Panc1 (cell line): ENCODE results near the gene SF3B1.

ENCODE experiments used
- CTCF ChIP-seq: fragments of 450-650 bp; IDR thresholded peaks from 2 replicates; pipeline ENCODE4 v1.5.1; 2017; ENCODE audit warnings: mild to moderate bottlenecking
- POLR2AphosphoS5 ChIP-seq: IDR thresholded peaks from 2 replicates; pipeline ENCODE4 v1.6.1; 2012; ENCODE audit warnings: mild to moderate bottlenecking, low read depth, low read length, moderate library complexity
- REST ChIP-seq, 2 experiments: IDR thresholded peaks; 2 replicates each; pipeline ENCODE4 v1.6.1; 2011 to 2012; ENCODE audit warnings: low read depth in 2 of 2, control low read depth in 1 of 2, low read length in 1 of 2, mild to moderate bottlenecking in 1 of 2, moderate library complexity in 1 of 2; ENCODE audit not compliant: insufficient read depth in 1 of 2

DNA sequence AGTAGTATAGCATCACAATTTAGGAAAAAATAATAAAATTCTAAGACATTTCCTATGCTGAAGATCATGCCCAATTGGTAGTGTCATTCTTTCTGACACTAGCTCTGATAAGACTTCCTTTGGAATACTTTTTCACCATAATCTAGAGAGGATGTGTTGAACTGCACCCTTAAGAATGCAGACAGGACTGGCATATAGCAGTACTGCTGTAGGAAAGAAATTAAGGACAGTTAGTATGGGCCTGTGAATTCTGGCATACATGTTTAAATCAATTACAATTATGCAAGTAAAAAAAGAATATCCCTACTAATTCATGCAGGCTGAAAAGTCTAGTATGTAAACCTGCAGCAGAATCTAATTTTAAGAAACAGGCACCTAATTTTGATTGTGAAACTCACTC lies 15.4 kb downstream of the SF3B1 start:
- no peak for TF ChIP-seq CTCF
- no peak for TF ChIP-seq POLR2AphosphoS5
- no peak for TF ChIP-seq REST (IDR thresholded peaks at IDR 0.05; ENCODE audit: insufficient read depth in 1 of 2, low read depth in 2 of 2, low read length in 1 of 2)
